Neural cell (in vitro differentiated cells): ENCODE results near the gene PVALEF. TPM values are rescaled to one million over a fixed set of nuclear protein-coding genes. Genes with fewer than 3 reads are reported as not detected.

ENCODE experiments used
- H2AFZ ChIP-seq: fragments of 200-600, 300-800 bp; sonication (generic), shearing (Covaris generic); 2 replicates; pipeline ENCODE4 v1.6.0; 2014; ENCODE audit warnings: low read depth, mild to moderate bottlenecking, antibody characterized with exemption, low read length, moderate library complexity
- H3F3A ChIP-seq: fragments of 200-600 bp; shearing (Covaris generic); 2 replicates; pipeline ENCODE4 v1.6.1; 2016; ENCODE audit warnings: mild to moderate bottlenecking, moderate library complexity, mixed read lengths, antibody characterized with exemption, low read length; ENCODE audit not compliant: insufficient read depth, poor library complexity, severe bottlenecking
- H3K27ac ChIP-seq: fragments of 200-600, 300-800 bp; sonication (generic), shearing (Covaris generic); 2 replicates; pipeline ENCODE4 v1.5.1; 2014; ENCODE audit warnings: mild to moderate bottlenecking, low read length, moderate library complexity
- H3K27me3 ChIP-seq: fragments of 300-800, 200-600 bp; sonication (generic), shearing (Covaris generic); 2 replicates; pipeline ENCODE4 v1.6.0; 2014; ENCODE audit warnings: mild to moderate bottlenecking, low read depth, low read length, moderate library complexity; ENCODE audit not compliant: insufficient read depth
- H3K36me3 ChIP-seq: fragments of 300-800, 200-600 bp; sonication (generic), shearing (Covaris generic); 2 replicates; pipeline ENCODE4 v1.5.1; 2014; ENCODE audit warnings: mild to moderate bottlenecking, antibody characterized with exemption, low read length, moderate library complexity; ENCODE audit not compliant: insufficient read depth
- H3K4me2 ChIP-seq: fragments of 300-800, 200-600 bp; sonication (generic), shearing (Covaris generic); 2 replicates; pipeline ENCODE4 v1.6.0; 2014; ENCODE audit warnings: mild to moderate bottlenecking, low read length
- H3K4me3 ChIP-seq: fragments of 300-800, 200-600 bp; sonication (generic), shearing (Covaris generic); 2 replicates; pipeline ENCODE4 v1.5.1; 2014; ENCODE audit warnings: mild to moderate bottlenecking, low read length, moderate library complexity
- H3K79me2 ChIP-seq: fragments of 200-600 bp; shearing (Covaris generic); replicated peaks from 2 replicates; pipeline ENCODE4 v1.6.0; 2014; ENCODE audit warnings: mild to moderate bottlenecking, low read length, moderate library complexity; ENCODE audit not compliant: insufficient read depth
- H3K9ac ChIP-seq: fragments of 300-800, 200-600 bp; sonication (generic), shearing (Covaris generic); 2 replicates; pipeline ENCODE4 v1.6.1; 2016; ENCODE audit warnings: mild to moderate bottlenecking, low read length, mixed read lengths
- H3K9me2 ChIP-seq: fragments of 200-600 bp; shearing (Covaris generic); 2 replicates; pipeline ENCODE4 v1.6.1; 2016; ENCODE audit warnings: mild to moderate bottlenecking, low read length, mixed read lengths; ENCODE audit not compliant: insufficient read depth
- H3K9me3 ChIP-seq: fragments of 200-600, 300-800 bp; sonication (generic), shearing (Covaris generic); 2 replicates; pipeline ENCODE4 v1.6.1; 2016; ENCODE audit warnings: mild to moderate bottlenecking, mixed run types, low read length, moderate library complexity, mixed read lengths
- H4K20me1 ChIP-seq: fragments of 200-600 bp; shearing (Covaris generic); 2 replicates; pipeline ENCODE4 v1.6.1; 2016; ENCODE audit warnings: mild to moderate bottlenecking, mixed run types; ENCODE audit not compliant: insufficient read depth
- CTCF ChIP-seq: fragments of 450-650 bp; IDR thresholded peaks from 2 replicates; pipeline ENCODE4 v1.5.1; 2014; ENCODE audit warnings: antibody characterized with exemption, mild to moderate bottlenecking, moderate library complexity; ENCODE audit not compliant: poor library complexity, severe bottlenecking
- EP300 ChIP-seq: fragments of 450-650 bp; conservative IDR thresholded peaks from 2 replicates; pipeline ENCODE4 v1.6.1; 2014; ENCODE audit warnings: antibody characterized with exemption, mild to moderate bottlenecking, moderate library complexity; ENCODE audit not compliant: poor library complexity, severe bottlenecking
- EZH2 ChIP-seq: fragments of 200-600, 300-800 bp; shearing (Covaris generic), sonication (generic); IDR thresholded peaks from 2 replicates; pipeline ENCODE4 v1.6.1; 2014; ENCODE audit warnings: antibody characterized with exemption, low read length, borderline replicate concordance, mild to moderate bottlenecking; ENCODE audit not compliant: insufficient read depth, poor library complexity, severe bottlenecking
- MXI1 ChIP-seq: fragments of 450-650 bp; conservative IDR thresholded peaks from 2 replicates; pipeline ENCODE4 v1.6.1; 2014; ENCODE audit warnings: antibody characterized with exemption, mild to moderate bottlenecking; ENCODE audit not compliant: poor library complexity, severe bottlenecking
- POLR2AphosphoS5 ChIP-seq: IDR thresholded peaks from 2 replicates; pipeline ENCODE4 v1.6.1; 2012
- RAD21 ChIP-seq: fragments of 450-650 bp; conservative IDR thresholded peaks from 2 replicates; pipeline ENCODE4 v1.6.1; 2014; ENCODE audit warnings: antibody characterized with exemption, mild to moderate bottlenecking, moderate library complexity
- SMC3 ChIP-seq: fragments of 450-650 bp; conservative IDR thresholded peaks from 2 replicates; pipeline ENCODE4 v1.6.1; 2014; ENCODE audit warnings: antibody characterized with exemption, mild to moderate bottlenecking, moderate library complexity; ENCODE audit not compliant: poor library complexity
- TAF1 ChIP-seq: IDR thresholded peaks from 2 replicates; pipeline ENCODE4 v1.6.1; 2012; ENCODE audit warnings: low read depth
- polyA plus RNA-seq: library from polyadenylated mRNA; depleted of rRNA; stranded (reverse); fragments of >200 nt; gene quantifications from 2 replicates; pipeline ENCODE4 v1.2.3, GENCODE V29; 2014
- TF ChIP-seq, protein P1 (sequence below): IDR thresholded peaks from 2 replicates; pipeline ENCODE4 v1.6.1; 2012; ENCODE audit warnings: borderline replicate concordance

The PVALEF gene
- polyA plus RNA-seq, 1 donor from 2014 or later: not detected

- TF ChIP-seq POLR2AphosphoS5: no peak
- no peak for TF ChIP-seq RAD21
- no peak for TF ChIP-seq CTCF
- no peak for TF ChIP-seq TAF1
- TF ChIP-seq EP300: no peak
- no peak for TF ChIP-seq EZH2
- TF ChIP-seq MXI1: no peak
- TF ChIP-seq, protein P1, sequence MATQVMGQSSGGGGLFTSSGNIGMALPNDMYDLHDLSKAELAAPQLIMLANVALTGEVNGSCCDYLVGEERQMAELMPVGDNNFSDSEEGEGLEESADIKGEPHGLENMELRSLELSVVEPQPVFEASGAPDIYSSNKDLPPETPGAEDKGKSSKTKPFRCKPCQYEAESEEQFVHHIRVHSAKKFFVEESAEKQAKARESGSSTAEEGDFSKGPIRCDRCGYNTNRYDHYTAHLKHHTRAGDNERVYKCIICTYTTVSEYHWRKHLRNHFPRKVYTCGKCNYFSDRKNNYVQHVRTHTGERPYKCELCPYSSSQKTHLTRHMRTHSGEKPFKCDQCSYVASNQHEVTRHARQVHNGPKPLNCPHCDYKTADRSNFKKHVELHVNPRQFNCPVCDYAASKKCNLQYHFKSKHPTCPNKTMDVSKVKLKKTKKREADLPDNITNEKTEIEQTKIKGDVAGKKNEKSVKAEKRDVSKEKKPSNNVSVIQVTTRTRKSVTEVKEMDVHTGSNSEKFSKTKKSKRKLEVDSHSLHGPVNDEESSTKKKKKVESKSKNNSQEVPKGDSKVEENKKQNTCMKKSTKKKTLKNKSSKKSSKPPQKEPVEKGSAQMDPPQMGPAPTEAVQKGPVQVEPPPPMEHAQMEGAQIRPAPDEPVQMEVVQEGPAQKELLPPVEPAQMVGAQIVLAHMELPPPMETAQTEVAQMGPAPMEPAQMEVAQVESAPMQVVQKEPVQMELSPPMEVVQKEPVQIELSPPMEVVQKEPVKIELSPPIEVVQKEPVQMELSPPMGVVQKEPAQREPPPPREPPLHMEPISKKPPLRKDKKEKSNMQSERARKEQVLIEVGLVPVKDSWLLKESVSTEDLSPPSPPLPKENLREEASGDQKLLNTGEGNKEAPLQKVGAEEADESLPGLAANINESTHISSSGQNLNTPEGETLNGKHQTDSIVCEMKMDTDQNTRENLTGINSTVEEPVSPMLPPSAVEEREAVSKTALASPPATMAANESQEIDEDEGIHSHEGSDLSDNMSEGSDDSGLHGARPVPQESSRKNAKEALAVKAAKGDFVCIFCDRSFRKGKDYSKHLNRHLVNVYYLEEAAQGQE: no peak
- no peak for TF ChIP-seq SMC3
Measured at GRCh38 chr17:81126281-81127132, 38.8 kb upstream of the PVALEF start.

DNA sequence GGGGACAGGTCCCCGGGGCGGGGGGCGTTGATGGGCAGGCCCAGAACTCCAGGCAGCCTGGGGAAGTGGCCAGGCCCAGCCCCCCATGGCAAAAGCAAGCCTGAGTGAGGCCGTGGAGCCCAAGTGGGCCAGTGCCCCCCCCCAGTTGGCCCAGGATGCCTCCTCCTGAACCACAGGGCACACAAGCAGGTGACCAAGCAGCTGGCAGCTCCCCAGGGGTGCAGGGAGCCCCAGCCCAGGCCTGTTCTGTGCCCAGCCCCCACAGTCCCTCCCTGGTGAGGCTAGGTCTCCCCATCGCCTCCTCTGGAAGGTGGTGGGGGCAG, 38.2 kb upstream of the PVALEF start:
- no peaks in the 10 kb centered on the region for H3K9me3 ChIP-seq
- no peaks in the 10 kb centered on the region for H3K79me2 ChIP-seq
- H3K36me3 ChIP-seq: no peaks in the 10 kb centered on the region
- no peak overlapping the region for H2AFZ ChIP-seq
- TF ChIP-seq MXI1 (no peak), TAF1 (no peak), CTCF (no peak), RAD21 (no peak), EZH2 (no peak), EP300 (no peak), POLR2AphosphoS5 (no peak), SMC3 (no peak)
- TF ChIP-seq, protein P1: no peak
- no peaks in the 10 kb centered on the region for H3F3A ChIP-seq
- H3K9me2 ChIP-seq: no peaks in the 10 kb centered on the region
- no peak overlapping the region for H3K4me3 ChIP-seq
- no peak overlapping the region for H3K4me2 ChIP-seq
- H3K27ac ChIP-seq: no peak overlapping the region
- no peaks in the 10 kb centered on the region for H3K27me3 ChIP-seq
- no peak overlapping the region for H3K9ac ChIP-seq
- no peaks in the 10 kb centered on the region for H4K20me1 ChIP-seq

More at GRCh38 chr17:81126281-81127132, 38.8 kb upstream of the PVALEF start:
- Histone ChIP-seq H3K9me3 (no peaks in the 10 kb centered on the region), H3K27me3 (no peaks in the 10 kb centered on the region), H3K4me2 (no peak overlapping the region), H3F3A (no peaks in the 10 kb centered on the region), H3K79me2 (no peaks in the 10 kb centered on the region), H3K9me2 (no peaks in the 10 kb centered on the region), H2AFZ (no peak overlapping the region), H3K9ac (no peak overlapping the region), H3K27ac (no peak overlapping the region), H3K36me3 (no peaks in the 10 kb centered on the region), H3K4me3 (no peak overlapping the region), H4K20me1 (no peaks in the 10 kb centered on the region)
